RPMI7951 (cell line): ENCODE results near the gene STMN3. TPM values are rescaled to one million over a fixed set of nuclear protein-coding genes. Genes with fewer than 3 reads are reported as not detected.

Experiments used
- DNase-seq: peaks from one replicate; pipeline ENCODE4 v3.0.0-alpha.2; 2012; ENCODE audit warnings: low read depth
- total RNA-seq: library from RNA; depleted of rRNA; stranded (reverse); fragments of >200 nt; shearing (Covaris generic); gene quantifications from 2 replicates; pipeline ENCODE4 v1.2.3, GENCODE V29; 2014; rRNA removed

Gene STMN3
- 75.3 and 102 TPM in 2 replicates for total RNA-seq

DNA sequence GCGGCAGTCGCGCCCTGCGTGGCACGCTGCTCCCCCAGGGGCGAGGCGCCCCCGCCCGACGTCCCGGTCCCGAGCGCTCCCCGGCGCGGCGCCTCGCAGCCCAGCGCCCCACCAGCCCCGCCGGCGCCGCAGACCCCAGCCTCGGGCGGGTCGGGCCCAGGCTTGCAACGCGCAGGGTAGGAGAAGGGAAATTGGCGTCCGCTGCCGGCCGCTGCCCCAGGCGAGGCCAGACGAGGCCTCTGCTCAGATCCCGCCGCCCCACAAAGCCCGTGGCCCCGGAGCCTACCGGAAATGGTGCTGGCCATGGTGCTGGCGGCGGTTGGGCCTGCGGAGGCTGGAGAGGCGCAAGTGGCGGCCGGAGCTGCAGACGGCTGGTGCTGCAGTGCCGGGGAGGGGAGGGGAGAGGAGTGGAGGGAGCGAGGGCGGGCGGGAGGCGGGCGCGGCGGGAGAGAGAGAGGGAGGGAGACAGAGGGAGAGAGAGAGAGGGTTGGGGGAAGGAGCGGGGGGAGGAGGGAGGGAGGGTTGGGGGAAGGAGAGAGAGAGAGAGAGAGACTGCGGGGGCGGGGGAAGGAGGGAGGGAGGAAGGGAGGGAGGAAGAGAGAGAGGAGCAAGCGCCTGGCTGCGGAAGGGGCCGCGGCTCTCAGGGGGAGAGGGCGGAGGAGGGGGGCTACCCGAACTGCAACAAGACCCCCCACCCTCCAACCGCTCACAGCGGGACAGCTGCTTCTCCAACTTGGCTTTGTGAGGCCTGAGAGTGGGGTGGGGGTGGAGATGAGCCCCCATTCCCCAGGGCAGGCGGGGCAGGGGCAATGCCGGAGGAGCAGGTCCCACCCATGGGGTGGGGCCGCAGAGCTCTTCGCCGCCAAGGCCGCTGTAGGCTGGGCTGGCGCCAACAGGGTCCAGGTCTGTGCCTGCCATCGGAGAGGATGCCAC is at the start of gene STMN3:
STMN3 (minus strand) TSS at position 384 of the 933 bp plus-strand sequence; CDS start at position 305, 79 bp downstream.
- DNase-seq: peak; percentile 93

DNA sequence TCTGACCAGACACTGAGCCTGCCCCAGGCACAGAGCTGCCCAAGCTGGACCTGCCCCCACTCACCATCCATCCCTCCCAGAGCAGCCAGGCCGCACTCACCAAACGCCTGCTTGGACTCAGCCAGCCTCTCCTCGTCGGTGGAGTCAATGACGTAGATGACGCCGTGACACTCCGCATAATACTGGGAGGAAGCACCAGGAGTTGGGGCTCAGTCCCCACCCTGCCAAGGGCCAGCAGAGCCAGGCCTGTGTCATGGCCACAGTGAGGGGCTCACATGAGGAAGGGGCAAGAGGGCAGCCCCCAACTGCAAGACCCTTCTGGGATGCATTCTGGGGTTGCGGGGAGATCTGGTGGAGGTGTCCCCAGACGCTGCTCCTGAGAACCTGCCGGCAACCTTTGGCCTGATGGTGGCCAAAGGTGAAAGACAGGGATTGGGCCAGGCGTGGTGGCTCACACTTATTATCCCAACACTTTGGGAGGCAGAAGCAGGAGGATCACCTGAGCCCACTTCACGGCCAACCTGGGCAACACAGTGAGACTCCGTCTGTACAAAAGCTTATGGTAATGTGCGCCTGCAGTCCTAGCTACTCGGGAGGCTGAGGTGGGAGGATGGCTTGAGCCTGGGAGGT is 48.9 kb upstream of the STMN3 start:
- DNase-seq: no peak

DNA sequence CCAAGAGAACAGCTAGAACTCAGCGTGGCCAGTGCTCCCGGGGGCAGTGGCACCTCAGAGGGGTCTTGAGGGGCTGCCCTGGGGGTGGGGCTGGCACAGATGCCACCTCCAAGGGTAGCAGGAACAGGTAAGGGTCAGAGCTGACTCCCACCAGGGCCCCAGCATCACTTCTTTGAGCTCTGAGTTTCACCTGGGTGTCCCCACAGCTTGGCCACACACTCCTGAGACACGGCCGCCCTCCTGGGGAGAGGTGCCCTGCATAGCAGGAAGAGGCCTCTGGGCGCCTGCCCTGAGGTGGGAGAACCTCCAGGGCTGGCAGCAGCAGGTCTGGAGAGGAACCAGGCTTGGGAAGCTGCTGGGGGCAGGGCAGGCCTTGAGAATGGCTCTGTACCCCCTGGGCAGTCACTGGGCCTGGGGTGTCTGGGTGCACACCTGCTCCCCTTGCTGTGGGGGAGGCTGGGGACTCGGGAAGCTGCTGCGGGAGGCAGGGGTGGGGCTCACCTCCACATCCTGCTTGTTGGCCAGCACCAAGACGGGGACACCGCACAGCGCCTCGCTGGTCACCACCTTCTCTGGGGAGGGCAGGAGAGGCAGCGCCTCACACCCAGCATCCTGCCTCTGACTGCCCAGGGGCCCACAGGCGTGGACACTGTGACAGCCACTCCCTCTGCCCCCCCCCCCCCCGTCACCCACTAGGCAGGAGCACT is 48.3 kb upstream of the STMN3 start:
- DNase-seq: no peak

DNA sequence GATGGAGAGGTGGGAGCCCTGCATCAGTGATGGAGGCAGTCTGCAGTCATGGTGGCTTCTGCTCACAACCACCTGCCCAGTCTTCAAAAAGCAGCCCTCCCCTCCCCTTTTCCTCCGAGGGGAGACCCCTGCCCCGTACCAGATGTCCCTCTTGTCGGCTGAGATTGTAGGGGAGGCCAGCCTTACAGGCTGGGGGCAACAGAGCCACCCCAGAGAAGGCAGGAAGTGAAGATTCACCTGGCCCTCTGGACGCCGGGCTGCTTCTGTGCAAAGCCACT is 47.8 kb upstream of the STMN3 start:
- DNase-seq: no peak

DNA sequence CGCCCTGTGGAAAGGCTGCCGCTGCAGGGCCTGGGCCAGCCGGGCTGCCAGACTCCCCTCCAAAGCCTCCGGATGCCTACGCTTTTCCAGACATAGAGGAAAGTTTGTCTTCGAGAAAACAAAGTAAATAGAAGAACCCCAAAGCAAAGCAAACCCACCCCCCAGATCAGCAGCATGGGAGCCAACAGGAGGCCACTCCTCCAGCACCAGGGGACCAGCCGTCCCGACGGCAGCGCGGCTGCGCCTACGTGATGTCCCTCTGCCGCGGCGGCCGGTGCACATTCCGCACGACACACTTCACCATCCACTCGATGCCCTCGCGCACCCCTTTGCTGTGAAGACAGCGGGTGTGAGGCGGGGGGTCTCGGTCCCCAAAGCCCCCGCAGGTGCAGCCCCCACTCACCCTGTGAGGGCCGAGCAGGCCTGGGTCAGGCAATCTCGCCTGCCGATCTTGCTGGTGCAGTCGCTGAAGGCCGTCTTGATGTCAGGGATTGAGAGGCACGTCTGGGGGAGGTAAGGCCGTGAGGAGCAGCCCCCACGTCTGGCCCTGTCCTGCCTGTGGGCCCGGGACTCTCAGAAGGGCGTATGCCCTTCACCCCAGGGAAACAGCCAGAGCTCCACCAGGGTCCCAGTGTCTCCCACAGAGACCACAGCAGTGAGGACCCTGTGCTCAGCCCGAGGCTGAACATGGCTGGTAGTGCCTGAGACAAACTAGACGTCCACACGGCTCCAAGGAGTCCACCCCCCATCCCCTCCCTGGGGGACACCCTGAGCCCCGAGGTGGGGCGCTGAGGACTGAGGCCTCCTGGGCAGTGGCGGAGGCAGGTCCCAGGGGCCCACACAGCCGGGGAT is 47.2 kb upstream of the STMN3 start:
- no peak for DNase-seq

DNA sequence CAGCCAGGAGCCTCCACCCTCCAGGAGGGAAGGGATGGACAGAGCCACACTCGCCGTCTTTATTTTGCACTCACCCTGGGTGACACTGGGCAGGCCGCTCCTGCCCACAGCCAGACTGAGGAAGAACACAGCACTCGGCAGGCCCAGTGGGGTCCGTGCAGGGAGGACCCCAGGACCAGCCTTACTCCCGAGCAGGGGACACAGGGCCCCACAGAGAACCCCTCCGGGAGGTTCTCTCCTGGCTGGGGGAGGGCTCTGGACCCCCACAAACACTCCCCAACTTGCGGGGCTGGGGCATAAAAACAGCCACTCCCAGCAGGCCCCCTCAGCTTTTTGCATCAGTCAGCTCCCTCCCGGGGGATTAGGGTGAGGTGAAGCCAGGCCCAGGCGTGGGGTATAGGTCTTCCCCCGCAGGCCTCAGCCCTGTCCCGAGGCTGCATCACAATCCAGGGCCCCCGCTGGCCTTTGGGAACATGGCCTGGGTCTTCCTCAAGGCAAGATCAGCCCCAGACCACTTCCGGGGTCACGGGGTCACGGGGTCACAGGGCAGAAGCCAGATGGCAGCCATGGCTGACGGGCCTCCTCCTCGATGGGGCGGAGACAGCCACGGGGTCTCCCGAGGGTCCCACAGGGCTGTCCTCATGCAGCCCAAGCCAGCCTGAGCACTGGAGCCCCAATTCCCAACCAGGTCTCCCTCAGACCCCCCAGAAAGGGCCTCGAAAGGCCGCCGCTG is 46.4 kb upstream of the STMN3 start:
- DNase-seq: no peak

DNA sequence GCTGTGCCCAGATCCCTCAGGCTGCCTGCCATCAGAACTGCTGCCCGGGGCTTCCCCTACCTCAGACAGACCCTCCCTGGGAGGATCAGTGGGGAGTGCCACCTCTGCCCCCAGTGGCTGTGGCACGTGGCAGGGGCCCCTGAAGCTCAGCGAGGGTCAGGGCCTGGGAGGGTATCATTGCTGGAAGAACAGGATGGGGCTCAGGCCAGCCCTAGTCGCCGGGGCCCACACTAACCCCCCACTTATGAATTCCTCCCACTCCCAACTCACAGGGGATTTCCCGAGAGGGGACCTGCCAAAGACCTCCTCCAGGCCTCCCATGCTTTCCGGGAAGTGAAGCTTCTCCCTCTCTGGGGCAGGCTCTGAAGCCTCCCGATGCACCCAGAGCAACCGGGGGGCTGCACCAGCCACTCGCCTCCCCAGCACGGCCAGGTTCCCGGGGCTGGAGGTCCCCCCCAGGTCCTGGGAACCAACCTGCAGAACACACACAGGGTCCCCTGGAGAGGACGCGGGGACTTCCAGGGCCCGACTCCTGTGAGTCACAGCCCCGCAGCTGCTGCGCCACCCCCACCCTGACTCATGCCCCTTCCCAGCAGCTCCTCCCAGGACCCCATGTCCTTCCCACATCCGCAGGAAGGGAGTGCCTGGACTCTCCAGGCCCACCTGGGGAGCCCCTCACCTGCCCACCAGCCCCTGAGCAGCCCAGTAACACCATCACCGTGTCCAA is 45.7 kb upstream of the STMN3 start:
- DNase-seq: peak; percentile 95

DNA sequence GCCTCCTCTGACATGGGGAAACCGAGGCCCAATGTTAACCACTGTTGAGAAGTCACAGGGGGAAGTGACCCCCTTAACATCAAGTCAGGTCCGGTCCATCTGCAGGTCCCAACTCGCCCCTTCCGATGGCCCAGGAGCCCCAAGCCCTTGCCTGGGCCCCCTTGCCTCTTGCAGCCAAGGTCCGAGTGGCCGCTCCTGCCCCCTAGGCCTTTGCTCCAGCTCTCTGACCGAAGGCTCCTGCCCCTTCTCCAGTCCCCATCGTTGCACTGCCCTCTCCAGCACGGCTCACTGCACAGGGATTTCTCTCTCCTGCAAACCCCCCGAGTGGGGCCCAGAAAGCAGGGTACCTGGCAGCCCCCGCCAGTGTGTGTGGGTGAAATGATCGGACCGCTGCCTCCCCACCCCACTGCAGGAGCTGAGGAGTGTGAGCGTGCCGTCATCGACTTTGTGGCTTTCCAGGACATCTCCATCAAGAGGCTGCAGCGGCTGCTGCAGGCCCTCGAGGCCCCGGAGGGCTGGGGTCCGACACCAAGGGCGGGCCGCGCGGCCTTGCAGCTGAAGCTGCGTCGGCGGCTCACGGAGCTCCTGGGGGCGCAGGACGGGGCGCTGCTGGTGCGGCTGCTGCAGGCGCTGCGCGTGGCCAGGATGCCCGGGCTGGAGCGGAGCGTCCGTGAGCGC is 44.8 kb upstream of the STMN3 start:
- no peak for DNase-seq

DNA sequence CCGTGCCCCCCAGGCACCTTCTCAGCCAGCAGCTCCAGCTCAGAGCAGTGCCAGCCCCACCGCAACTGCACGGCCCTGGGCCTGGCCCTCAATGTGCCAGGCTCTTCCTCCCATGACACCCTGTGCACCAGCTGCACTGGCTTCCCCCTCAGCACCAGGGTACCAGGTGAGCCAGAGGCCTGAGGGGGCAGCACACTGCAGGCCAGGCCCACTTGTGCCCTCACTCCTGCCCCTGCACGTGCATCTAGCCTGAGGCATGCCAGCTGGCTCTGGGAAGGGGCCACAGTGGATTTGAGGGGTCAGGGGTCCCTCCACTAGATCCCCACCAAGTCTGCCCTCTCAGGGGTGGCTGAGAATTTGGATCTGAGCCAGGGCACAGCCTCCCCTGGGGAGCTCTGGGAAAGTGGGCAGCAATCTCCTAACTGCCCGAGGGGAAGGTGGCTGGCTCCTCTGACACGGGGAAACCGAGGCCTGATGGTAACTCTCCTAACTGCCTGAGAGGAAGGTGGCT is 44.2 kb upstream of the STMN3 start:
- no peak for DNase-seq

DNA sequence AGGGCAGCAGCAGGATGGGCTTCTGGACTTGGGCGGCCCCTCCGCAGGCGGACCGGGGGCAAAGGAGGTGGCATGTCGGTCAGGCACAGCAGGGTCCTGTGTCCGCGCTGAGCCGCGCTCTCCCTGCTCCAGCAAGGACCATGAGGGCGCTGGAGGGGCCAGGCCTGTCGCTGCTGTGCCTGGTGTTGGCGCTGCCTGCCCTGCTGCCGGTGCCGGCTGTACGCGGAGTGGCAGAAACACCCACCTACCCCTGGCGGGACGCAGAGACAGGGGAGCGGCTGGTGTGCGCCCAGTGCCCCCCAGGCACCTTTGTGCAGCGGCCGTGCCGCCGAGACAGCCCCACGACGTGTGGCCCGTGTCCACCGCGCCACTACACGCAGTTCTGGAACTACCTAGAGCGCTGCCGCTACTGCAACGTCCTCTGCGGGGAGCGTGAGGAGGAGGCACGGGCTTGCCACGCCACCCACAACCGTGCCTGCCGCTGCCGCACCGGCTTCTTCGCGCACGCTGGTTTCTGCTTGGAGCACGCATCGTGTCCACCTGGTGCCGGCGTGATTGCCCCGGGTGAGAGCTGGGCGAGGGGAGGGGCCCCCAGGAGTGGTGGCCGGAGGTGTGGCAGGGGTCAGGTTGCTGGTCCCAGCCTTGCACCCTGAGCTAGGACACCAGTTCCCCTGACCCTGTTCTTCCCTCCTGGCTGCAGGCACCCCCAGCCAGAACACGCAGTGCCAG is 43.6 kb upstream of the STMN3 start, which contains the start of gene TNFRSF6B:
TNFRSF6B (plus strand) TSS at position 25 of the 729 bp plus-strand sequence; CDS start at position 141, 116 bp downstream.
- DNase-seq: no peak

DNA sequence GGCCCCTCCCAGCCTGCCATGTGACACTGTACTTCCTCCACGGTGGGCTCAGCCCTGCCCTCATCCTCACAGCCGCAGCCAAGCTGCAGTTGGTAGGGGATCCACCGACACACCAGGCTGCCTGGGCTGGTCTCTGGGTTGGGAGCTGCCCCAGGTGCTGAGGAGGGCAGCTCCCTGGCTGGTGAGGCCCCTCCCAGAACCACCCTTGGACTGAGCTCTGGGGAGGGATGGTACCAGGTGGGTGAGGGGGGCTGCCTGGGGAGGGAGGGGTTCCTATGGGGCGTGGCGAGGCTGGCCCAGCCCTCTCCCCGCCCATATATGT is 43.0 kb upstream of the STMN3 start:
- no peak for DNase-seq

DNA sequence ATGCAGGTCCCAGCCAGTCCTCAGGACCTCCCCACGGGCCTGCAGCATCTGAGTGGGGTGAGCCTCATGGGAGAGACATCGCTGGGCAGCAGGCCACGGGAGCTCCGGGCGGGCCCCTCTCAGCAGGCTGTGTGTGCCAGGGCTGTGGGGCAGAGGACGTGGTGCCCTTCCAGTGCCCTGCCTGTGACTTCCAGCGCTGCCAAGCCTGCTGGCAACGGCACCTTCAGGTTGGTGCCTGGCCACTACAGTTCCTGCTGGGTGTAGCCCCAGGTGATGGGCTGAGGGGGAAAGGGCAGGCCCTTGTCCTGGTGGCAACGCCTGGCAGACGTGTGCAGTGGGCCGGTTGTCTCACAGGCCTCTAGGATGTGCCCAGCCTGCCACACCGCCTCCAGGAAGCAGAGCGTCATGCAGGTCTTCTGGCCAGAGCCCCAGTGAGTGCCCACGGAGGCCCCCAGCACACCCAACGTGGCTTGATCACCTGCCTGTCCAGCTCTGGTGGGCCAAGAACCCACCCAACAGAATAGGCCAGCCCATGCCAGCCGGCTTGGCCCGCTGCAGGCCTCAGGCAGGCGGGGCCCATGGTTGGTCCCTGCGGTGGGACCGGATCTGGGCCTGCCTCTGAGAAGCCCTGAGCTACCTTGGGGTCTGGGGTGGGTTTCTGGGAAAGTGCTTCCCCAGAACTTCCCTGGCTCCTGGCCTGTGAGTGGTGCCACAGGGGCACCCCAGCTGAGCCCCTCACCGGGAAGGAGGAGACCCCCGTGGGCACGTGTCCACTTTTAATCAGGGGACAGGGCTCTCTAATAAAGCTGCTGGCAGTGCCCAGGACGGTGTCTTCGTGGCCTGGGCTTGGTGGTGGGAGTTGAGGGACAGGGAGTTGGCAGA is 42.4 kb upstream of the STMN3 start:
- DNase-seq: no peak

DNA sequence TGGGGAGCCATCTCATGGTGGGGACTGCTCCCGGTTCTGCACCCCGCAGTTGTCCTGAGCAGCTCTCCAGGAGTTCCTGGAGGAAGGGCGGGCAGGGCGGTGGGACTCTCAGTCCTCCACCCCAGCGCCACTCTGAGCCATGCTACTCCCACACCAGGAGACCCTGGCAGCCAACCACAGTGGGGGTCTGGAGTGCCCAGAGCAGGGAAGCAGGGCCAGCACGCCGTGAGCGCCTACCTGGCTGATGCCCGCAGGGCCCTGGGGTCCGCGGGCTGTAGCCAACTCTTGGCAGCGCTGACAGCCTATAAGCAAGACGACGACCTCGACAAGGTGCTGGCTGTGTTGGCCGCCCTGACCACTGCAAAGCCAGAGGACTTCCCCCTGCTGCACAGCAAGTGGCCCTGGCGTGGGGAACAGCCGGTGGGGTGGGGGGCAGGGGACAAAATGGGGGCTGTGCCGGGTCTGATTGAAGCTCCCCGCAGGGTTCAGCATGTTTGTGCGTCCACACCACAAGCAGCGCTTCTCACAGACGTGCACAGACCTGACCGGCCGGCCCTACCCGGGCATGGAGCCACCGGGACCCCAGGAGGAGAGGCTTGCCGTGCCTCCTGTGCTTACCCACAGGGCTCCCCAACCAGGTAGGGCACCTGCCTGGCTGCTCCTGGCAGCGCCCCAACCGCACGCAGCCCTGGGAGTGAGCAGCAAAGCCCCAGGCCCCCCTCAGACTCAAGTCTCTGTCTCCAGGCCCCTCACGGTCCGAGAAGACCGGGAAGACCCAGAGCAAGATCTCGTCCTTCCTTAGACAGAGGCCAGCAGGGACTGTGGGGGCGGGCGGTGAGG is 41.6 kb upstream of the STMN3 start:
- DNase-seq: no peak

DNA sequence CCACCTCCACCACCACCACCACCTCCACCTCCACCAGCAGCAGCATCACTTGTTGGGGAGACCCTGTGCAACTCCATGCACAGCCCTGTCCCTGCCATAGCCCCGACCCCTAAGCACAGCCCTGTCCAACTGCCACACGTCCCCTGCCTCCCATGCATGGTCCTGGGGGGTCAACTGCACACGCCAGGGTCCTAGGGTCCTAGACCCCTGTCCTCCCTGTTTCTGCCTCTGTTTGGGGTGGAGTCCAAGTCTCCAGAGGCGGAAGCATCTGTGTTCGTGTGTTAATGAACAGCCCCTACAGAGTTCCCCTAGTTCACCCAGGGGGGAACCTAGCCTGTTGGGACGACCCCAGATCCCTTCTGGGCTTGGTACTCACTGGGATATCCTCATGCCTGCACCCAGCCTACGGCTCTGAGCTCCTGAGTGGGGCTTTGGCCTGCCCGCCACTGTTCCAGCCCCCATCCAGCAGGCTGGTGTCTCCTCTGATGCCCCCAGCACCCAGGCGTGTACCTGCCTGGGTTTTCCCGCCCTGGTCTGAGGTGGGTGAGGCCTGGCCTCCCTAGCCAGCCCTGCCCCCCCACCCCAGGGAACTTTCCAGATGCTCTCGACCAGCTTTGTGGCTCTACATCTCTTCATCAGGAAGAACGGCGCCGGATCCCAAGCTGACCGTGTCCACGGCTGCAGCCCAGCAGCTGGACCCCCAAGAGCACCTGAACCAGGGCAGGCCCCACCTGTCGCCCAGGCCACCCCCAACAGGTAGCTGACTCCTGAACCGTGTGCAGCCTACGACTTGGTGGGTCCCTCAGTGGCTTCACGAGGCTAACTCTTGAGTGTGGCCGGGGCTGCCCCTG is 40.7 kb upstream of the STMN3 start:
- DNase-seq: no peak

DNA sequence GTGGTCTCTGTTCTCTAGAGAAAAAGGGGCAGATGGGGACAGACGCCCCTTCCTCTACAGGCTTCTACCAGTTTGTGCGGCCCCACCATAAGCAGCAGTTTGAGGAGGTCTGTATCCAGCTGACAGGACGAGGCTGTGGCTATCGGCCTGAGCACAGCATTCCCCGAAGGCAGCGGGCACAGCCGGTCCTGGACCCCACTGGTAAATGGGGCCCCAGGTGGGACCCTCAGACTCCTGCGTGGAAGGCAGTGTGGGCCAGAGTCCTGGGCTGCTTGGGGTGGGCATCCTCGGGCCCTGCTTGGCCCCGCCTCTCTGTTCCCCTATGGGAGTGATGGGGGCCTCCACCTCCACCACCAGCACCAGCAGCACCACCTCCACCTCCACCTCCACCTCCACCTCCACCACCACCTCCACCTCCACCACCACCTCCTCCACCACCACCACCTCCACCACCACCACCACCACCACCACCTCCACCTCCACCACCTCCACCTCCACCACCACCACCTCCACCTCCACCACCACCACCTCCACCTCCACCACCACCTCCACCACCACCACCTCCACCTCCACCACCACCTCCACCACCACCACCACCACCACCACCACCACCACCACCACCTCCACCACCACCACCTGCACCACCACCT is 40.0 kb upstream of the STMN3 start:
- no peak for DNase-seq
